SK-N-SH treated with all-trans-retinoic acid at 6 μM for 48 hours (cell line): ENCODE measurements around the gene AMDHD2.
A peak's percentile ranks its signal among the peaks of the same experiment; 100 is the strongest.

Experiments
- ATAC-seq: fragments of 200-7000 bp; cut with Tn5 transposase; 3 replicates; pipeline ENCODE4 v1.9.1; 2020; ENCODE audit warnings: mild to moderate bottlenecking, moderate library complexity
- ARNTL ChIP-seq: fragments of 450-650 bp; formaldehyde crosslinking; IDR thresholded peaks from 2 replicates; pipeline ENCODE4 v1.5.0; 2020; ENCODE audit warnings: low read depth, mild to moderate bottlenecking, moderate library complexity, borderline replicate concordance
- BACH2 ChIP-seq: fragments of 250-450 bp; sonication (Bioruptor Pico); IDR thresholded peaks from 2 replicates; pipeline ENCODE4 v1.9.0; 2021; ENCODE audit warnings: mild to moderate bottlenecking, borderline replicate concordance
- CREB5 ChIP-seq: fragments of 250-450 bp; sonication (Bioruptor Pico); IDR thresholded peaks from 2 replicates; pipeline ENCODE4 v1.5.1; 2020; ENCODE audit warnings: low read depth, mild to moderate bottlenecking, moderate library complexity
- CSDC2 ChIP-seq: fragments of 250-450 bp; sonication (Bioruptor Pico); IDR thresholded peaks from 2 replicates; pipeline ENCODE4 v1.5.0; 2020; ENCODE audit warnings: mild to moderate bottlenecking, moderate library complexity
- CSRNP3 ChIP-seq: fragments of 250-450 bp; sonication (Bioruptor Pico); IDR thresholded peaks from 2 replicates; pipeline ENCODE4 v1.5.1; 2021; ENCODE audit warnings: mild to moderate bottlenecking, moderate library complexity
- ESRRG ChIP-seq: fragments of 250-450 bp; sonication (Bioruptor Pico); IDR thresholded peaks from 2 replicates; pipeline ENCODE4 v1.6.1; 2021; ENCODE audit warnings: mild to moderate bottlenecking
- GLIS3 ChIP-seq: fragments of 250-450 bp; sonication (Bioruptor Pico); IDR thresholded peaks from 2 replicates; pipeline ENCODE4 v1.5.0; 2020; ENCODE audit warnings: mild to moderate bottlenecking, moderate library complexity
- ISL1 ChIP-seq: fragments of 250-450 bp; sonication (Bioruptor Pico); IDR thresholded peaks from 2 replicates; pipeline ENCODE4 v2.1.2; 2022; ENCODE audit warnings: mild to moderate bottlenecking, moderate library complexity
- OSR1 ChIP-seq: fragments of 250-450 bp; sonication (Bioruptor Pico); IDR thresholded peaks from 2 replicates; pipeline ENCODE4 v1.8.0; 2022; ENCODE audit warnings: moderate library complexity, mild to moderate bottlenecking, inconsistent platforms
- POU6F1 ChIP-seq: fragments of 250-450 bp; sonication (Bioruptor Pico); IDR thresholded peaks from 2 replicates; pipeline ENCODE4 v1.8.0; 2021; ENCODE audit warnings: low read depth, mild to moderate bottlenecking, moderate library complexity, borderline replicate concordance
- PPARA ChIP-seq: fragments of 250-450 bp; sonication (Bioruptor Pico); IDR thresholded peaks from 2 replicates; pipeline ENCODE4 v1.5.0; 2020; ENCODE audit warnings: mild to moderate bottlenecking, borderline replicate concordance
- RARB ChIP-seq: fragments of 250-450 bp; sonication (Bioruptor Pico); IDR thresholded peaks from 2 replicates; pipeline ENCODE4 v1.8.0; 2021; ENCODE audit warnings: mild to moderate bottlenecking, moderate library complexity
- SNAI2 ChIP-seq: fragments of 250-450 bp; sonication (Bioruptor Pico); IDR thresholded peaks from 2 replicates; pipeline ENCODE4 v1.5.0; 2020; ENCODE audit warnings: mild to moderate bottlenecking, moderate library complexity
- TCF4 ChIP-seq: fragments of 250-450 bp; sonication (Bioruptor Pico); IDR thresholded peaks from 2 replicates; pipeline ENCODE4 v1.8.0; 2021; ENCODE audit warnings: mild to moderate bottlenecking, moderate library complexity, borderline replicate concordance
- TOX ChIP-seq: fragments of 250-450 bp; sonication (Bioruptor Pico); IDR thresholded peaks from 2 replicates; pipeline ENCODE4 v1.8.0; 2021; ENCODE audit warnings: mild to moderate bottlenecking, moderate library complexity, borderline replicate concordance
- TSHZ2 ChIP-seq: fragments of 250-450 bp; sonication (Bioruptor Pico); IDR thresholded peaks from 2 replicates; pipeline ENCODE4 v1.5.0; 2020; ENCODE audit warnings: mild to moderate bottlenecking, moderate library complexity
- ZC3H10 ChIP-seq: fragments of 250-450 bp; sonication (Bioruptor Pico); IDR thresholded peaks from 2 replicates; pipeline ENCODE4 v1.5.1; 2021; ENCODE audit warnings: mild to moderate bottlenecking, moderate library complexity
- ZFP3 ChIP-seq: fragments of 250-450 bp; sonication (Bioruptor Pico); IDR thresholded peaks from 2 replicates; pipeline ENCODE4 v1.5.0; 2020; ENCODE audit warnings: mild to moderate bottlenecking, moderate library complexity
- ZFP30 ChIP-seq: fragments of 450-650 bp; formaldehyde crosslinking; IDR thresholded peaks from 2 replicates; pipeline ENCODE4 v1.5.0; 2022; ENCODE audit warnings: mild to moderate bottlenecking, moderate library complexity
- ZNF565 ChIP-seq: fragments of 450-650 bp; formaldehyde crosslinking; conservative IDR thresholded peaks from 2 replicates; pipeline ENCODE4 v1.5.0; 2020; ENCODE audit warnings: low read depth, mild to moderate bottlenecking, moderate library complexity
- ZNF70 ChIP-seq: fragments of 450-650 bp; formaldehyde crosslinking; IDR thresholded peaks from 2 replicates; pipeline ENCODE4 v1.5.0; 2020; ENCODE audit warnings: mild to moderate bottlenecking, moderate library complexity
- ZNF8 ChIP-seq: fragments of 450-650 bp; formaldehyde crosslinking; IDR thresholded peaks from 2 replicates; pipeline ENCODE4 v1.5.0; 2020; ENCODE audit warnings: mild to moderate bottlenecking, moderate library complexity

The AMDHD2 gene

GRCh38 chr16:2499890-2500429, 20.2 kb upstream of the AMDHD2 start:
- TF ChIP-seq CSRNP3 (CRISPR knock-in tag) (no peak), OSR1 (no peak), ARNTL (no peak), POU6F1 (CRISPR knock-in tag) (no peak), CREB5 (no peak), TCF4 (CRISPR knock-in tag) (no peak), ZNF565 (CRISPR knock-in tag) (no peak), SNAI2 (CRISPR knock-in tag) (no peak), ZNF70 (CRISPR knock-in tag) (no peak), GLIS3 (CRISPR knock-in tag) (no peak)
- ATAC-seq = no peak

- ATAC-seq = peak; percentile 17
- TF ChIP-seq ZFP30 (CRISPR knock-in tag) = no peak
- no peak for TF ChIP-seq ESRRG
- no peak for TF ChIP-seq ARNTL
- TF ChIP-seq TSHZ2 (CRISPR knock-in tag) = no peak
- no peak for TF ChIP-seq CSDC2
- TF ChIP-seq ZNF565 (CRISPR knock-in tag) = no peak
- no peak for TF ChIP-seq ZC3H10 (CRISPR knock-in tag)
- TF ChIP-seq GLIS3 (CRISPR knock-in tag) = no peak
- no peak for TF ChIP-seq RARB (CRISPR knock-in tag)
- no peak for TF ChIP-seq BACH2 (CRISPR knock-in tag)
- TF ChIP-seq OSR1 = no peak
- TF ChIP-seq POU6F1 (CRISPR knock-in tag) = no peak
Observed at GRCh38 chr16:2500430-2500917, 19.7 kb upstream of the AMDHD2 start.

GRCh38 chr16:2500918-2501750, 19.0 kb upstream of the AMDHD2 start:
- ATAC-seq = peak; percentile 97
- TF ChIP-seq RARB (CRISPR knock-in tag) (no peak), BACH2 (CRISPR knock-in tag) (no peak), ZNF70 (CRISPR knock-in tag) (no peak), PPARA (CRISPR knock-in tag) (no peak), SNAI2 (CRISPR knock-in tag) (no peak), ZFP30 (CRISPR knock-in tag) (no peak), TOX (no peak), ZFP3 (CRISPR knock-in tag) (no peak), TSHZ2 (CRISPR knock-in tag) (no peak), ISL1 (CRISPR knock-in tag) (no peak), CREB5 (no peak), ESRRG (no peak), ZNF8 (CRISPR knock-in tag) (no peak), ZNF565 (CRISPR knock-in tag) (no peak), TCF4 (CRISPR knock-in tag) (no peak), ZC3H10 (CRISPR knock-in tag) (no peak)
